Measurements from ENCODE around the gene PLCG2.

GRCh38 chr16:81942007-81942601, 163.0 kb downstream of the PLCG2 start:
- TF ChIP-seq ZNF384 (IDR thresholded peaks at IDR 0.05) = no peak
- no peak for TF ChIP-seq TARDBP (IDR thresholded peaks at IDR 0.05)
- no peak for TF ChIP-seq CTBP1 (IDR thresholded peaks at IDR 0.05; ENCODE audit: borderline replicate concordance)
- TF ChIP-seq BHLHE40 (IDR thresholded peaks at IDR 0.05; ENCODE audit: borderline replicate concordance) = no peak
- TF ChIP-seq FOXK2 (IDR thresholded peaks at IDR 0.05) = no peak
- no peak for TF ChIP-seq FOXM1 (IDR thresholded peaks at IDR 0.05; ENCODE audit: borderline replicate concordance)
- no peak for TF ChIP-seq SP1 (IDR thresholded peaks at IDR 0.05)
